Ammon's horn (tissue), 1 donor: ENCODE data around the gene APH1A.
A peak's percentile ranks its signal among the peaks of the same experiment; 100 is the strongest.
"Not testable (repeated sequence)": the region's sequence is repeated elsewhere in the genome, so short reads cannot be mapped to it uniquely, and the experiment has no call there.

Source experiments
- DNase-seq: peaks from one replicate; pipeline ENCODE4 v3.0.0-alpha.2; 2016; ENCODE audit warnings: low spot score

APH1A gene

DNA sequence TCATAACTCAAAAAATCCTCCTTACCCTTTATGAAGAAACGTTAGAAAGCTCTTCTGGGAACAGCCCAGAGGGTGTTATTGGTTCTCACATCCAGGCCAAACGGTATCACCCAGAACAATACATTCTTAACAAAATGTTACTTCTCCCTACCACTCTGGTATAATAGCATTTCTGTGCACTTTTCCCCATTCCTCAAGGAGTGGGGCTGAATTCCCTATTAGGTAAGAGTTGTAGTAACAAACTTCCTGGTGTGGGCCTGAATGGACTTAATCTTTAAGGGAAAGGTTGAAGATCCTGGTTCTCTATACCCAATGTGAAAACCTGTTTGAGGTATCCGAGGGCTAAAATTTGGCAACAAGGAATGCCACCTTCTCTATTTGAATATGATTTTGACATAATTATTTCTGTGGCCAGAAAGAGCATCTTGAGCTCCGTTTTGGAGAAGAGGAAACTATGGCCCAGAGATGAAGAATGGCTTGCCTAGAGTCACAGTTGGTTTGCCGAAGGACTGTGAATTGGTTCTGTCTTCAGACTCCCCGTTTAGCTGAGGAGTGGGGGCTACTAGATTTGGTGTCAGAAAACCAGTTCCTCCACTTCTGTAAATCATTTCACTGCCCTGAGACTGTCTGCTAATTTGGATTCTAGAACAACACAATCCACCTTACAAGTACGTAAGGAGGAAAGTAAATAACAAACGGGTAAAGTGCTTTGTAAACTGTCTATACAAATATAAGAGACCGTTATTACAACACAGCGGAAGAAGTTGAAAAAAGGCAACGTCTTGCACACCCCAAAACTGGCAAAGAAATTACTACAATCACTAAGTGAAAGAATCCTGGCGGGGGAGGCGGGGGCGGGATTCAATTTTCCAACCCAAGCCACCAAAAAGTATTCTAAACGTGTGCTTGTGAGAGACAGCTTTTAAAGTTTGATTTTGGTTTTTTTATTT, 35.2 kb downstream of the APH1A start:
- peak; percentile 12 for DNase-seq

DNA sequence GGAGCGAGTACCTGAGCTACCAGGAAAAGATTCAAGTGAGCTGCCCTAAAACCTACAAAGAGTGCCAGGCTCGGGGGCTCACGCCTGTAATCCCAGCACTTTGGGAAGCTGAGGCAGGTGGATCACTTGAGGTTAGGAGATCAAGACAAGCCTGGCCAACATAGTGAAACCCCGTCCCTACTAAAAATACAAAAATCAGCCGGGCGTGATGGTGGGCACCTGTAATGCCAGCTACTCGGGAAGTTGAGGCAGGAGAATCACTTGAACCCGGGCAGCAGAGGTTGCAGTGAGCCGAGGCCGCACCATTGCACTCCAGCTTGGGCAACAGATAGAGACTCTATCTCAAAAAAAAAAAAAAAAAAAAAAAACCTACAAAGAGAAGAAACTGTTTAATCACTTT, 35.9 kb downstream of the APH1A start:
- DNase-seq: not testable (repeated sequence)

DNA sequence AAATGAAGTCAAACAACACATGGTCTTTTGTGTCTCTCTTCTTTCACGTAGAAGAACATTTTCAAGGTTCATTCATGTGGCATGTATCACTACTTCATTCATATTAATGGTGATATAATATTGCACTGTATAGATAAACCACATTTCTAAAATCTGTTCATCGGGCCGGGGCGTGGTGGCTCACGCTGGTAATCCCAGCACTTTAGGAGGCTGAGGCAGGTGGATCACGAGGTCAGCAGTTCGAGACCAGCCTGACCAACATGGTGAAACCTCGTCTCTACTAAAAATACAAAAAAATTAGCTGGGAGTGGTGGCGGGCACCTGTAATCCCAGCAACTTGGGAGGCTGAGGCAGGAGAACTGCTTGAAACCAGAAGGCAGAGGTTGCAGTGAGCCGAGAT, 40.6 kb downstream of the APH1A start:
- not testable (repeated sequence) for DNase-seq

DNA sequence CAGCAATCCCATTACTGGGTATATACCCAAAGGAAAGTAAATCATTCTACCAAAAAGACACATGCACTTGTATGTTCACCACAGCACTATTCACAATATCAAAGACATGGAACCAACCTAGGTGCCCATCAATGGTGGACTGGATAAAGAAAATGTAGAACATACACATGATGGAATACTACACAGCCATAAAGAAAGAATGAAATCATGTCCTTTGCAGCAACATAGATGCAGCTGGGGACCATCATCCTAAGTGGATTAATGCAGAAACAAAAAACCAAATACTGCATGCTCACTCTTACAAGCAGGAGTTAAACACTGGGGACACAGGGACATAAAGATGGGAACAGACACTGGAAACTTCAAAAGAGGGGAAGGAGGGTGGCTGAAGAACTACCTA, 41.6 kb downstream of the APH1A start:
- DNase-seq: no peak

DNA sequence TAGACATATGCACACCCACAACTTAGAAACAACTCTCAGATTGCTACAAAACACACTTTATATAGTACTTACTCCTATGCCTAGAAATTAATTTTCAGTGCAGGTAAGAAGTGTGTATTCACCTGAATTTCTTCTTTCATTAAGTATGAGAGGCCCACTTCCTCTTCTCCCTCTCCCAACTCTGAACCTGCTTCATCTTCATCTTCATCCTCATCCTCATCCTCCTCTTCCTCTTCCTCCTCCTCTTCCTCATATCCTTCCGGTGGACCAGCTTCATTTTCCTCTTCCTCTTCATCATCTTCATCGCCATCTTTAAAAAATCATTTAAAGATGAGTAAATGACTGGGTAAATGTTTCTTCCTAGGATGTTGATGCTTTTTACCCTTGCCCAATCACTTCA, 42.3 kb downstream of the APH1A start:
- no peak for DNase-seq

DNA sequence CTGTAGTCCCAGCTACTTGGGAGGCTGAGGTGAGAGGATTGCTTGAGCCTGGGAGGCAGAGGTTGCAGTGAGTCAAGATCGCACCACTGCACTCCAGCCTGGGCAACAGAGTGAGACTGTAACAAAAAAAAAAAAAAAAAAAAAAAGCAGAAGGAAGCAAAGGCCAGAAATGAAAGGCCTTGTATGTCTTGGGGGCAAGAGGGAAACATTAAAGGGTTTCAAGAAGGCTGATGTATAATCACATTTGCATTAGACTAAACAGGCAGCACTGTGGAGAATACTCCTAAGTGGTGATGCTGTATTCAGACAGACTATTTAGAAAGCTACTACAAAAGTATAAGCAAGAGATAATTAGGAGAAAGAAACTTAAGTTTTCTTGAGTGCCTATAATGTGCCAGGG, 43.3 kb downstream of the APH1A start:
- DNase-seq: no peak

GRCh38 chr1:150224983-150225382, 43.8 kb downstream of the APH1A start:
- DNase-seq: no peak

DNA sequence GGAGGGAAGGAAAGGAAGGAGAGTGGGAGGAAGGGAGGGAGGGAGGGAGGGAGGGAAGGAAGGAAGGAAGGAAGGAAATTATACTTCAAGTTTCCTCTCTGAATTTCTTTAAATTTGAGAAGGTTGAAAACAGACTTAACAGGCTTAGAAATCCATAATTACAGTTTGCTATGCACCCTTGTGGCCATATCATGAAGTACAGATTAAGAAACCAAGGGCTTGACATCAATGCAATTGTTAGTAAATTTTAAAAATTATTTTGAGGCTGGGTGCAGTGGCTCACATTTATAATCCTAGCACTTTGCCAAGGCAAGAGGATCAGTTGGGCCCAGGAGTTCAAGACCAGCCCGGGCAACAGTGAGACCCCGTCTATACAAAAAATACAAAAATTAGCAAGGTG, 47.3 kb downstream of the APH1A start:
- peak; percentile 13 for DNase-seq

GRCh38 chr1:150215855-150216254, 53.0 kb downstream of the APH1A start:
- not testable (repeated sequence) for DNase-seq
